Keratinocyte (primary cell): Measurements from ENCODE around the gene PRSS12.

Experiments
- CTCF ChIP-seq, 3 experiments: IDR thresholded peaks in 1 of 3; conservative IDR thresholded peaks in 1 of 3; optimal IDR thresholded peaks in 1 of 3; 2 replicates in 2 of 3; 3 replicates in 1 of 3; pipeline versions ENCODE3 to v1.5.1; 2011; ENCODE audit warnings: low read length in 3 of 3, mild to moderate bottlenecking in 3 of 3, moderate library complexity in 2 of 3, control low read depth in 1 of 3, inconsistent platforms in 1 of 3; ENCODE audit not compliant: insufficient read depth in 2 of 3; ENCODE audit errors: extremely low read depth in 1 of 3
- EZH2 ChIP-seq: IDR thresholded peaks from one replicate; pipeline ENCODE4 v1.6.1; 2012; ENCODE audit warnings: inconsistent platforms, mild to moderate bottlenecking, low read length, moderate library complexity

GRCh38 chr4:118345813-118346212, 7.0 kb downstream of the PRSS12 start:
- TF ChIP-seq EZH2 (no peak), CTCF (optimal IDR thresholded peaks at IDR 0.05 in 1 of 3, IDR thresholded peaks at IDR 0.05 in 1 of 3, conservative IDR thresholded peaks at IDR 0.05 in 1 of 3; ENCODE audit: extremely low read depth in 1 of 3, insufficient read depth in 2 of 3, low read length in 3 of 3) (no peak)
